MM.1S (cell line): ENCODE data around the gene LCN12.

Source experiments
- CTCF ChIP-seq: fragments of 300-600 bp; sonication (generic); IDR thresholded peaks from 2 replicates; pipeline ENCODE4 v1.5.1; 2016; ENCODE audit warnings: antibody characterized with exemption, low read length, mixed read lengths
- EZH2 ChIP-seq: fragments of 300-600 bp; sonication (generic); optimal IDR thresholded peaks from 2 replicates; pipeline ENCODE3; 2017; ENCODE audit warnings: low read depth, mild to moderate bottlenecking, antibody characterized with exemption, low read length, mixed read lengths
- EZH2phosphoT487 ChIP-seq: fragments of 300-600 bp; sonication (generic); IDR thresholded peaks from 2 replicates; pipeline ENCODE4 v1.6.1; 2018; ENCODE audit warnings: antibody characterized with exemption, low read length

GRCh38 chr9:136995772-136996311 lies 43.8 kb downstream of the LCN12 start:
- TF ChIP-seq EZH2, result no peak
- no peak for TF ChIP-seq CTCF
- no peak for TF ChIP-seq EZH2phosphoT487
